CD1c-positive myeloid dendritic cell (primary cell): ENCODE data around the gene CARMIL1.

ENCODE experiments used
- DNase-seq: peaks from one replicate; pipeline ENCODE4 v3.0.0-alpha.2; 2016; ENCODE audit errors: extremely low spot score

Gene CARMIL1

DNA sequence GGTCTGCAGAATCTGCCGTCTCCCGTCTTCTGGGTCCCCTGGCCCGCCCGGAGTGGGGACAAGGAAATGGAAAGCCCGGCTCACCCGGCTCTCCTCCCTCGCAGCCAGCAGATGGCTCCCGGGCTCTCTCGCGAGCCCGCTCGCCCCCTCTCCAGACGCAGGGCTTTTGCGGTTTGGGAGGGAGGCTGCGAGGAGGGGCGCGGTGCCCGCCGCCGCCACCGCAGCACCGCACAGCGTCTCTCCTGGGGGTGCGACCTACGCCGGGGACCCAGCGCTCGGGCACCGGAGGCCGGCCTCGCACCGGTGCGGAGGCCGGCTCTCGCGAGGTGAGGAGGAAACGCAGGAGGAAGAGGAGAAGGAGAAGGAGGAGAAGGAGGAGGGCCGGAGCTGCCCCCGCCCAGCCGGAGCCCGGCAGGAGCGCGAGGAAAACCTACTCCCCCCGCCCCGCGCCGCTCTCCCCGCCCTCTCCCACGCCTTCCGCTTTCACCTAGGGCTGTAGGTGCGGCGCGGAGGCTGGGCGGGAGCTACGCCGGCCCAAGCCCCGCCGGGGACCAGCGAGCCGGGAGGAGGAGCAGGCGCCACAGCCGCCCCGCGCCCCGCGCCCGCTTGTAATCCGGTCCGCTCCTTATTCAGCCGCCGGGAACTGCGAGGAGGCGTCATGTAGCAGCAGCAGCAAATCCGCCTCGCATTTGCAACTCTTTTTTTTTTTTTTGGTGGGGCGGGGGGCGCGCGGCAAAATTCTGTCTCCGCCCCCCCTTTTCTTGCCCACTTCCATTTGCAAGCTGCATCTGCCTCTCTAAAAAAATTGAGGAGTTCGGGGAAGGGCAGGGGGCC, at the start of gene CARMIL1:
Gene CARMIL1 (plus strand): TSS at position 461 of the 834 bp plus-strand sequence. CDS start 422 bp downstream, outside the sequence.
- DNase-seq: peak; percentile 69

DNA sequence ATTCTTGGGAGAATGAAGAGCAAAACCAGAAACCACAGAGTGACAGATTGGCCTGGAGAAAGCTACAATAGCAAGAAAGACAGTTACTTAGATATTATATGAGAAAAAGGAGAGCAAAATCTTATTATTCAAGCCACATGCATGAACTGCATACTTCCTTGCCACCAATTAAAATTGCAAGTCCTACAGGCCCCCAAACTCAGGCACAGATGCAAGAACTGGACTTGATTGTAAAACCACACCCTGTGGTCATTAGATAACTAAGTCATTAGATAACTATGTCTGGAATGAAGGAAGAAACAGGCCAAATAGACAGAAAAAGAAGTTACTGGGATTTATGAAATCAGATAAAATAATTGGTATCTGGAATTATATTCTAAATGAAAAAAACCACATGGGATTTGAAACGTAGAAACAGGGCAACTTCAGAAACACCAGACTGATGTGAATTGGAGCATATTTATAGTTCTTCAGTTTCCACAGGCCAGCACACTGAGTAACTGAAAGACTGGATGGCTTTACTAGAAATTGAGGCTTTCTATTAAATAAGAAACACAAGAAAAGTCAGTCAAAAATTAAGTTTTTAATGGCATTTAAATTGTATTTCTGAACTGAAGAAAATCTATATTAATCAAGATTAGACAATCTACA, 49.4 kb upstream of the CARMIL1 start:
- no peak for DNase-seq

DNA sequence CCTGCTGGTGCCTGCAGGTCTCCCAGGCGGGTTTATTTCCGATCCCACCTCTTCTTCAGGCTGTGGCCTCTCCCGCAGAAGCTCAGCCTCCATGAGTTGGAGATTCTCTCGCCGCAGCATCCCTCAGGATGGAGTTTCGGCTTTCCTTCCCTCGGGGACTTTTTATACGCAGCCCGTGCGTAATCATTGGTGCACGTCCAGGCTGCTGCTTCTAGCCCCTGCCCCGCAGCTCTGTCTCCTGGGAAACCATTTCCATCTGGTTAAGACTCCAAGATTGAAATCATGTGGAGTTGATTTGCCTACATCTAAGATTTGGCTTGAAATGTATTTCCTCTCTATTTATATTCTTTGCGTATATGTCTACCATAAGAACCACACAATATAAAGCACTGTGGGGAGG, 46.7 kb upstream of the CARMIL1 start:
- no peak for DNase-seq

DNA sequence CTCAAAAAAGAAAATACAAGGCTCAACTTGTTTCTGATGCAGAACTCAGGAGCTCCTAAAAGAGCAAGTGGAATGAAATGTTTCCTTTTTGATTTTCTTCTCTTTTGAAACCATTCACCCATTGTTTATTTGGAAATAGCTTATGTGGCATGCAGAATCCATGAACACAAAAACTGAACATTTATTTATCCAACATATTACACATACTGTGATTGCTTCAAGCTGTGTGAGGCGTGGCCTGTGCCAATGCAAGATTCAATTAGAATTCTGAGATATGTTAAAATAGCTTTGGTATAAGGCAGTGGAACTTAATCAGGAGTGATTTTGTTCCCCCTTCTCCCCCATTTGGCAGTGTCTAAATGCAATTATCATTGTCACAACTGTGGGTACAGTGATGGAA, 45.9 kb upstream of the CARMIL1 start:
- no peak for DNase-seq

DNA sequence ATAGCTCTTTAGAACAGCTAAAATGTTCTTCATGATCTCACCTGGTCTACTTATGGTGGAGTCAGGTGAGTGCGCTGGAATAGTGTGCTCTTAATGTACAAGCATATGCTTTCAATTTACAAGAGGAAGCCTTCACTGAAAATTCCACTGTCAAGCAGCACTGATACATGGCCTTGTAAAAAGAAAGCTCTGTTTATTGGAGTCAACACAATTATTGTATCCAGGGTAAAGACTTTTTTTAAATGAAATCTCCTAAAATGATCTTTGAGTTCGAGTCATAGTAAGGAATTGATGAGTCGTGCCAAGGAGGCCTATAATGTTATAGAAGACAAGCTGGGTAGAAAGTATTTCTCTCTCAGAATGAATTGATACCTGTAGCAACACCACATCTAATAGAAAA, 41.6 kb upstream of the CARMIL1 start:
- DNase-seq: no peak

DNA sequence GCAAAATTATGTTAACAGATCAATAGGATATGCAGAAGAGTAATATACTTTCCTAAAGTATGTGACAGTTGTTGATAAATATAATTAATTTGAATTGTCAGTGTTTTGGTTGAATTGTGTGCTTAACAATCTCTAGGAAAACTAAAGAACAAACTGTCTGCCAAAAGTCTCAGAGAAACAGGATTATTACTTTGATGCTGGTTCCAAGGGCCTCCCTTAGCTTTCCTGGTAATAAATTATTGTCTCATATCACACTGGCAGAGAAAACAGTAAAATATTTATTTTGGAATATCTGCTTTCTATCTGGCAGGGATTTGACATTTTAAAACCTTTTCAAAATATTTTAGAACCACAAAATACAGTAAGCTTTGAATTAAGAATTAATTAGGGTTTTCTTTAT, 40.1 kb upstream of the CARMIL1 start:
- DNase-seq: no peak

DNA sequence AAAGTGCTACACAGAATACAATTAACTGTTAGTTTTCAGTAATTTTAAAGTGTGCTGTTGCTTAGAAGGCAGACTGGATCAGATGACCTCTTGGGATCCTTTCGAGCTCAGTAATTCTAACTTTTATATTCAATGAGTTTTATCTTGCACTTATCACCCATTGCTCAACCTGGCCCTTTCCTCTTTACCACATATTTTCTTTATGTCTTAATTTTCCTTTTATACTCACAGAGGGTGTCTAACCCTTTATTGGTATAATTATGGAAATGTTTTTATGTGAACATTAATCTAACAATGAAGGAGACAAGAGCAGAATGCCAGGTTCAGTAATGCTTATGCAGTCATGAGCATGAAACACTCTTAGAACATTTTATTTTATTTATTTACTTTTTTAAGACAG, 39.7 kb upstream of the CARMIL1 start:
- no peak for DNase-seq

DNA sequence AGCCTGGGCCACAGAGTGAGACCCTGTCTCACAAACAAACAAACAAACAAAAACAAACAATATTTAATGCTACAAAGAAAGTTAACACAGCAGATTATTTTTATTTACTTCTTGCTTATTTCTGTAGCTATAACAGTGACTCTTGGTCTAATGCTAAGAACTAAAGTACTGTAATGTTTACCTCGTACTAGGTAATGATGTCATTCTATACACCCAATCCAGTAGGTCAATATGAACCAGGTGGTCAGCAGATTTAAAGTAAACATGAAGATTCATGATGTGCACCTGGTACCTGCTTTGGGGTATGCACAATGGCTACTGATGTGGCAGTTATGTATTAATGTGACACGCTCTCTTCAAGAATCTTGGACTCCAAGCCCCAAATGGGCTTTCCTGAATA, 36.6 kb upstream of the CARMIL1 start:
- no peak for DNase-seq

DNA sequence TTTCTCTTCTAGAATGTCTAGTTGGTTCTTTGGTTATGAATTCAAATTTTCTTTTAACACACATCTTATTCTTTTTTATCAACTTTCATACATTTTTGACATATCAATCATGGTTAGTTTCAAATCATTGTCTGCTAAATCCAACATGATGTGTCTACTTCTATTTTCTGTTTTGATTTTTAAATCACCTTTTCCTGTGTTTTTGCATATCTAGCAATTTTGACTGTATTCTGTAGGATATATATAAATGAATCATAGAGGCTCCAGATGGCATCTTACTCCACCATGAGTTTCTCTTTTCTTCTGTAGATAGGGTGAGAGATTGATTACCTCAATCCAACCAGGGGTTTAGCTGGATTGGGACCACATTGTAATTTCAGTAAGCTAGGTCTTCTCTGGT, 34.3 kb upstream of the CARMIL1 start:
- DNase-seq: no peak

DNA sequence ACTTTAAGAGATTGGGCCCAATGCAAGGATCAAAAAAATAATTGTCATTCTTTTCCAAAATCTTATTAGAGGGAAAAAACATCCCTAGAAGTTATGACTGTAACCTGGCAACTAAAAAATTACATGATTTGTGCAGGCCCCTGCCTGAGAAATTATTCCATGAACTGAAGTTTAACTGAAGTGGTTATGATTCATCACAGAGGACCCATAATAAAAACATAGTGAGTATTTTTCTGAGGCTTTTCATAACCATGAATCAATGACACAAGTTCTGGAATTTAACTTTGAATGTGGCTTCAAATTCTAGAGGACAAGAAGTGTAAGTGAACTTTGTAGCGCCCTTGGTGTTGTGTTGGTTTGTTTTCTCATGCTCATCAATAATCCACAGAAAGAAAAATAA, 31.1 kb upstream of the CARMIL1 start:
- DNase-seq: no peak

DNA sequence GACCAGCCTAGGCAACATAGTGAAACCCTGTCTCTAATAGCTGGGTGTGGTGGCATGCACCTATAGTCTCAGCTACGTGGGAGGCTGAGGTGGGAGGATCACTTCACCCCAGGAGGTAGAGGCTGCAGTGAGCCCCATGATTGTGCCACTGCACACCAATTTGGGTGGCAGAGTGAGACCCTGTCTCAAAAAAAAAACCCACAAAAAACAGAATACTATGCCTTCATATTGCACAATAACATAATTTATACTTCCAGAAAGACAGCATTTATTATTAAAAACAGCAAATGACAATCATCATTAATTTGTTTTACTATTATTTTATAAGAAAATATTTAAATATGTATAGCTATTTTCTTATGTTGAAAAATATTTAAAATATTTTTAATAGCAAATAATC, 30.0 kb upstream of the CARMIL1 start:
- DNase-seq: no peak

DNA sequence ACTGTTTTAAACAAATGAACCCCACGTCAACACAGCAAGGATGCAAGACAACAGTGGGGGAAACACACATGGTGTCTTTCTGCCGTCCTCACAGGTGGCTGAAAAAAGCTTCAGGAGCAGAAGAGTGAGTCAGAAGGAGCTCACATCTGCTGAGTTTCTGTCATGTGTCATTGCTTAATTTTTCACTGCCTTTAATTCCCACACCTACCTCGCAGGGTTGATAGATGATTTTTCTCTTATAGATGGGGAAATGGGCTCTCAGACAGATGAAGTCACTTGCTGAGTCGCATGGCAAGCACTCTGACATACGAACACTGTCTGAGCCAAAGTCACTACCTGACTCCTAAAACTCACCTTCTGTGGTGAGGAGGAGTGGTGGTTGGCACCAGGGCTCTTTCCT, 28.3 kb upstream of the CARMIL1 start:
- no peak for DNase-seq

DNA sequence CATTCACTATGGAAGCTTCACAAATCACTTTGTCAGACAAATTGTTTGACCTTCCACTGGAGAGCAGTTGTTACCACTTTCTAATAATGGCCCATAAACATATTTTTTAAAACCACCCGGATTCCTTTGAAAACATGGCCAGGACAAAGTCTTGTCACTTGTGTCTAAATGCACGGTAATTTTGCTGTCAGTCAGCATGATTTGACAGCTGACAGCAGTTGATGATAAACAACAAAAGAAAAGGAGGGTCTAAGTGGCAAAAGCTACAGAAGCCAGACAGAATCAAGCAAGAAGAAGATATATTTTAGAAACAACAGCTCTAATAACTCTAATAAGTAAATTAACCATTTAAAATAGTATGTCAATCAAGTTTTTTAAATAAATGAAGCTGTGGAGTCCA, 27.7 kb upstream of the CARMIL1 start:
- no peak for DNase-seq

DNA sequence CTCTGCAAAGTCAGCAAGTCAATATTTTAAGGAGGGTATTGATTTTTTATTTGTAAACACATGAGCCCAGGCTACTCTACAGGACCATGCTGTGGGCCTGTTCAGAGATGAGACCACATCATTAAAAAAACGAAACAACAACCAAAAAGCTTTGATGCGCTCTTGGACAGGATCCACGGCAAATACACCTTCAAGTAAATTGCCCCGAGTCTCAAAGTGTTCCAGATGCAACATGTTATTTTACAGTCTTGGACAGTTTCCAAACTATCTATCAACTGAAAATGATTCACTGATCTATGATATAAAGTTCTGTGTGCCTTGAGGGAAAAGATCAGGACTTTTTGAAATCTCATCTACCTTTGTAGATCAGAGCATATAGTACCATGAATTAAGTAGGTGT, 25.8 kb upstream of the CARMIL1 start:
- DNase-seq: no peak

DNA sequence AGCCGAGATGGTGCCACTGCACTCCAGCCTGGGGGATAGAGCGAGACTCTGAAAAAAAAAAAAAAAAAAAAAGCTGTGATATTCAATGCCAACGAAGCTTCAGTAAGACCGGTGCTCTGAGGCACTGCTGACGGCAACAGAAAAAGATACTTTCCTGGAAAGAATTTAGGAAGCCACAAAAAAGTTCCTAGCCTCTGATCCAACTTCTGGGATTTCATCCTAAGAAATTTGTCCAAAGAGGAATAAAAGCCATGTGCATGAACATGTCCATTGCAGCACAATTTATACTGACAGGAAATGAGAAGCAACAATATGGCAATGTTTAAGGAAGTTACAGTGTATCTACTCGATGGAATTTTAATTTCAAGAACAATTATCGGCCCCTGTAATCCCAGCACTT, 24.5 kb upstream of the CARMIL1 start:
- no peak for DNase-seq

DNA sequence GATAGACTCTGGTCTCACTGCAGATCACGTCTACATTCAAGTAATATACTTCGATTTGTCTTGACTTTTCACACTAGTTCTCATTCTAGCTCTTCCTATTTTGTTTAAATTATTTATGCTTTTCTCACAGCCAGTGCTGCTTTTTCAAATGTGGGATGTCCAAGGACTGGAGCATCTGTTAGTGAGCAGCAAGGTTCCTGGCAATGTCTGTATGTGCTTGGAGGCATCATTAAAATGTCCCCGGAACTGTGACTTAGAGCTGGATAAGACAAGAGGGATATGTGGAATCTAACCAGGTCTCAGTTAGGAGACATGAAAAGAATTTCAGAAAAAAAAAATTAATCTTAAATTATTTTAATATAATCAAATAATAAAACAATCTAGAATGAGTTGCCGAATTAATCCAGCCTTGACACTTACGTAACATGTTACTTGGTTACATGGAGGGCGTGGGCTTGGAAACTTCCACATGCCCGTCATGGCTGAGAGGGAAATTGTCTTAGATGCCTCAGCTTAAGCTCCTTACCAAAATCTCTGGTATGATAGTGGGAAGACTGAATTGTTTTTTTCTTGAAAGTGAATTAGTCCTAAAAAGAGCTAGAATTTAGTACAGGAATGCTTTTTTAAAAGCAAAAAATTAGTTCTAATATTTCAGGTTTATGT, 21.4 kb upstream of the CARMIL1 start:
- no peak for DNase-seq

DNA sequence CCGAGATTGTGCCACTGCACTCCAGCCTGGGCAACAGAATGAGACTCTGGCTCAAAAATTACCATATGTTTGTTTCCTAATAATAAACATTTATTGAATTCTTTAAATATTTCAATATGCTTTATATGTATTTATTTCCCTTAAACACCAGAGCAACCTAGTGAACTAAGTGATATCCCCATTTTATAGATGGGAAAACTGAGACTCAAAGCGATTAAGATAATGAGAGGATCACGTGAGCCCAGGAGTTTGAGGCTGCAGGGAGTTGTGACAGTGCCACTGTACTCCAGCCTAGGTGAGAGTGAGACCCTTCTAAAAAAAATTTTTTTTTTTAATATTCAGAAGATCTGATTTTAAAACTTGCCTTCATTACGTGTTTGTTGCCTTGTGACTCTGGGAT, 19.4 kb upstream of the CARMIL1 start:
- no peak for DNase-seq

DNA sequence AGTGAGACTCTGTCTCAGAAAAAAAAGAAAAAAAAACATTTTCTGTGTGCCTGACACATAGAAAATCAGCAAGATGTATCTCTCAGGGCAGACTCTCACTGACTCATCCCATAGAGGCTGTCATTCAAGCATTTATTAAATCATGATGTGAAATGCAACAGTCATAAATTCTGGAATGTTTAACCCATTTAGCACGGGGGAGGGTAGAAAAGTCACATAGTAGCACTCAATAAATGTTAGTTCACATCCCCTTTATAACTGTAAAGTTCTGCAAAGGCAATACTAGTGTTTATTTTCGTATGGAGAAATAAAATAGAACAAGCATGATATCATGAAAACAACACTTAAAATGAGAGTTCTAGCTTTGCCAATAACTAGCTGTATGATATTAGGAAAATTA, 15.5 kb upstream of the CARMIL1 start:
- no peak for DNase-seq

DNA sequence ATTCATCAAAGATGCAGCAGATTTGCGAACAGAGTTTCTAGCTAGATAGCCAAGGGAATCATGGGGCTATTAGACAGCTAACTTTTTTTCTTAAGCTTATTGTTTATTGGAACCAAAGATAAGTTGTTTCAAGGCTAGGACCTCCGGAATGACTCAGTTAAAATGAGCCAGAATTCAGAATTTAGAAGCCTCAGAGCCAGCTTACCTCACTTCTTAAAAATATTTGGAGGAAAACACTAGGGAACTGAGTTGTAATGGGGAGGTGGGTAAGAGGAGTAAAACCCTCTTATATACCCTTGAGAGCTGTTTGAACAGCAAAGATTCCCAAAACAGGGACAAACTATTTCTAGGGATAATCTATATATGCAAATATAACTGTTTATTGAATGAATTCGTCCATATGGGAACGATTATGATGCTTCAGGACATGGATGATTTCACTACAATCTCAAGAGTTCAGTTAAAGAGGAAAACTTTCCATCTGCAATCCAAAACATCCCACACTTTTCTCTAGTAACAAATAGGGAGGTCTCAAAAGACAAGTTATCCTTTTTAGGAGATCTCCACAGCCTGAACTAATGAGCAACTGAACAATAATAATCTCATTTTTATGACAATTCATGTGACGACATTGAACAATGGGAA, 12.6 kb upstream of the CARMIL1 start:
- no peak for DNase-seq

DNA sequence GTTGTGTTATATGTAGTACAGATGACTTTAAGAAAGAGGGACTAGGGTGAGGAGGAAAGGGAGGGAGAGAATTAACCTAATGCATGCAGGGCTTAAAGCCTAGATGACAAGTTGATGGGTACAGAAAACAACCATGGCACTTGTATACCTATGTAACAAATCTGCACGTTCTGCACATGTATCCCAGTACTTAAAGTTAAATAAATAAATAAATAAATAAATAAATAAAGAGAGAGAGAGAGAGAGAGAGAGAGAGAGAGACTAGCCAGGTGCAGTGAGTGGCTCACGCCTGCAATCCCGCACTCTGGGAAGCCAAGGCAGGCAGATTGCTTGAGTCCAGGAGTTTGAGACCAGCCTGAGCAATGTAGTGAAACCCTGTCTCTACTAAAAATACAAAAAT, 11.5 kb upstream of the CARMIL1 start:
- no peak for DNase-seq

DNA sequence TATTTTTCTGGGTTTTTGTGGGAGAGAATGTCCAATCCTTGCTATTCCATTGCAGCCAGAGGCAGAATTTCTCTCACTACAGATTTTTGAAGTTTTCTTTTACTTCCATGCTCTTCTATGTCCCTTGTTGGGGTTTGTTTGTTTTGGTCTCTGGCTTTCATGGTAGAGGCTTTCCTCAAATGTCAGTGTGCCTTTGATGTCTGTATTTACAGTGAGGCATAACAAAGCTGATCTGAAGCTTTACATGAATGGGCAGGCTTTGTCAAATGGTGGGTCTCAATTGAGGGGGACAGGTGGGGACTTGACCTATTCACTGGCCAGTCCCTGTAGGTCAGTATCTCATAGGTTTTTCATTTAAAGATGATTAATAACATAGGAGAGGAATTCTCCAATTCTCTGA, 8.6 kb upstream of the CARMIL1 start:
- DNase-seq: no peak

DNA sequence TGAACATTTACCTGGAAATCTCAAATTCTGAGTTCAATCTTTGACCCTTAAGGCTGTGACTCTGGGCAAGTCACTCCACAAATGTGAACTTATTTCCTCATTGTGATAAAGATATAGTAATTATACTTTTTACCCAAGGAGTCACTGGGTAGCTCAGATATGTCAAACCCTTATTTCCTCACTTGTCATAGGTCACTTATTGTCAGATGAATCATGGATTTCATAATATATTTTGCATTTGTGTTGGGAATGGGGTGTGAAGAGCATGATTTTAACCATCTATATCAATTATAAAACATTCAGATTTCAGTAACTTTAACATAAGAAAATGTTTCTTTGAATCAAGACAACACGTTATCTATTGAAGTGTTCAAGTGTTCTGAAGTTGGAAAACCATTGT, 3.7 kb upstream of the CARMIL1 start:
- DNase-seq: no peak

DNA sequence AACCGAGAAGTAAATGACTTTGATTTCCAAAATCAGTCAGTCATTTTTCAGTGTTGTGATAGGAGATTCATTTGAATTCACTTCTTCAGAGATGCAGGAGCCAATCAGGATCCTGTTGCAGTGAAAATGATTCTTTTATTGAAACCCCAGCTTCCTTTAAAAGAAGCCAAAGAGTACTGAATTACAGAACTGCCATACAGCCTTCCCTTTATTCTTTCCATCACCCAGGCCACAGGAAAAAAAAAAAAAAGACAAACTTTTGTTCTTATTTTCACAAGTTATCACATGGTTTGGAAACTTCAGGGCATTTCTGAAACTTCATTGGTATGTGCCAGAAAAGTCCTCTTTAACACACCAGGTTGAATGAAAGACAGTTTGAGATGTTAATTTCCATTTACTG, 1.8 kb upstream of the CARMIL1 start:
- DNase-seq: no peak
